ENCODE data around the gene SYT1. TPM values are rescaled to one million over a fixed set of nuclear protein-coding genes. Genes with fewer than 3 reads are reported as not detected.

The SYT1 gene
- total and polyA plus RNA-seq, 2 of the 4 experiments (the other 2 are of a cell fraction): 2.8 to 3.0 TPM

GRCh38 chr12:79250186-79250585, 385.6 kb downstream of the SYT1 start:
- H4K20me1 ChIP-seq (ENCODE audit: insufficient read depth, low read length): no peaks in the 10 kb centered on the region
- no peak overlapping the region for H3K18ac ChIP-seq (ENCODE audit: low read depth, low read length)
- peaks cover 2% of the 10 kb centered on the region; the same call in 1 of the 2 replicates for H3K4me1 ChIP-seq (ENCODE audit: control insufficient read depth, insufficient read depth, low read length)
- ATAC-seq (ENCODE audit: low read depth) (peak; percentile 87), DNase-seq (peak; percentile 87)
- no peak overlapping the region for H3K27ac ChIP-seq (ENCODE audit: insufficient read depth, low read length)
- ChIA-PET CTCF (no interaction called here), POLR2A (ENCODE audit: unreplicated experiment) (no interaction called here)
- WGBS, 2 experiments (ENCODE audit: extremely low coverage in 2 of 2, insufficient read length in 1 of 2): no CpG with 5 or more reads among the region's 4 CpGs
- no peak overlapping the region for H4K5ac ChIP-seq (ENCODE audit: low read depth, low read length)
- H2AFZ ChIP-seq (replicated peaks; ENCODE audit: low read length, poor library complexity): no peak overlapping the region
- no peak overlapping the region for H3K23ac ChIP-seq (ENCODE audit: low read depth, low read length)
- no peaks in the 10 kb centered on the region for H3K36me3 ChIP-seq (ENCODE audit: control insufficient read depth, insufficient read depth, low read length)
- no peak overlapping the region for H2BK20ac ChIP-seq (ENCODE audit: low read depth, low read length)
- no peak overlapping the region for H3K56ac ChIP-seq (ENCODE audit: extremely low read depth, insufficient read depth, low read length)
- H3K14ac ChIP-seq (replicated peaks; ENCODE audit: low read depth, low read length): no peak overlapping the region
- no peak overlapping the region for H4K8ac ChIP-seq (ENCODE audit: low read depth in 2 of 2, low read length in 2 of 2)
- no peak overlapping the region for H2AK9ac ChIP-seq (replicated peaks; ENCODE audit: low read depth, low read length, poor library complexity)
- H2BK15ac ChIP-seq (ENCODE audit: low read depth, low read length): no peak overlapping the region
- no peak for TF ChIP-seq MAZ (IDR thresholded peaks at IDR 0.05; ENCODE audit: borderline replicate concordance, low read depth, low read length)
- TF ChIP-seq FOS (IDR thresholded peaks at IDR 0.05; ENCODE audit: low read depth, low read length): no peak
- no peak for TF ChIP-seq RAD21 (IDR thresholded peaks at IDR 0.05; ENCODE audit: low read length)
- TF ChIP-seq RCOR1 (IDR thresholded peaks at IDR 0.05; ENCODE audit: insufficient replicate concordance, low read length): no peak
- TF ChIP-seq RFX5 (IDR thresholded peaks at IDR 0.05; ENCODE audit: low read depth, low read length): no peak
- no peak overlapping the region for H2BK5ac ChIP-seq (ENCODE audit: low read depth, low read length, poor library complexity, severe bottlenecking)
- H2BK120ac ChIP-seq (ENCODE audit: low read depth, low read length): no peak overlapping the region
- H3K9ac ChIP-seq (ENCODE audit: low read depth, low read length): no peak overlapping the region
- dilution Hi-C loops (cut with HindIII; ENCODE audit: low sequenced_read_pairs, unreplicated experiment): no loop called here
- in situ Hi-C loops (cut with MboI; ENCODE audit: low sequenced_read_pairs): no loop called here
- BruUV-seq (replicated peaks): no TSS peak
- intact Hi-C loops (cut with micrococcal nuclease): no loop called here
- no peak overlapping the region for H3K4me2 ChIP-seq (ENCODE audit: low read depth, low read length)
- no peak overlapping the region for H3K4ac ChIP-seq (ENCODE audit: low read depth, low read length)
- no peaks in the 10 kb centered on the region for H3K9me3 ChIP-seq (ENCODE audit: control insufficient read depth, insufficient read depth, low read length)
- H2AK5ac ChIP-seq (ENCODE audit: low read depth, low read length): no peak overlapping the region
- no peak overlapping the region for H4K91ac ChIP-seq (ENCODE audit: insufficient read depth, low read depth, low read length)
- H3K27me3 ChIP-seq (ENCODE audit: control insufficient read depth, insufficient read depth, low read length): no peaks in the 10 kb centered on the region
- no peaks in the 10 kb centered on the region for H3K79me1 ChIP-seq (ENCODE audit: low read depth in 1 of 2, low read length in 2 of 2)
- H3K4me3 ChIP-seq (ENCODE audit: insufficient read depth, low read depth, low read length): no peak overlapping the region
- H3K9me1 ChIP-seq (ENCODE audit: insufficient read depth, low read length): no peaks in the 10 kb centered on the region
